ENCODE data around the gene PGP.
"Not testable (repeated sequence)": the region's sequence is repeated elsewhere in the genome, so short reads cannot be mapped to it uniquely, and the experiment has no call there.

PGP gene

DNA sequence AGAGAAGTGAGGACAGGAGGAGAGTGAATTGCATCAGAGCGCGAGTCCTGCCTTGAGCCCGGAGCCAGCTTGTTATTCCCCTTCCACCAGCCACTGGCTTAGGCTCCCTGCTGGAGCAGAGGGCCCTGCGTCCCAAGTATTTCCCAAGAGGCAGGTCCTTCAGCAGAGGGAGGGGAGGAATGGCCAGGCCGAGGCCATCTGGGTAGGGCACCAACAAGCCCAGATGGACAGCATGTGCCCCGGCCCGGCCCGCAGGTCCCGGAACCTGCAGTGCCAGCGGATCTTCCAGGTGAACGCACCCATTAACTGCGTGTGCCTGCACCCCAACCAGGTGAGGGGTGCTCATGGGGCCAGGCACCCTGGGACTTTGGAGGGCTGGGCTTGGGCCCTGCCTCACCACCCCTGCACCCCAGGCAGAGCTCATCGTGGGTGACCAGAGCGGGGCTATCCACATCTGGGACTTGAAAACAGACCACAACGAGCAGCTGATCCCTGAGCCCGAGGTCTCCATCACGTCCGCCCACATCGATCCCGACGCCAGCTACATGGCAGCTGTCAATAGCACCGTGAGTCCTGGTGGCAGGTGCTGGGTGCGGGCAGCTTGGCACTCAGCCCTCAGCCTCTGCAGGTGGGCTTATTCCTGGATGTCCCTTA, 7.7 kb downstream of the PGP start:
- no peaks in the 10 kb centered on the region for H3K9me3 Mint-ChIP-seq
- no peak overlapping the region for H3K27ac Mint-ChIP-seq
- H3K36me3 Mint-ChIP-seq (ENCODE audit: insufficient read depth): peaks cover 24% of the 10 kb centered on the region
- no peak for DNase-seq
- peaks cover 21 to 25% of the 10 kb centered on the region in 2 donors for H3K4me1 Mint-ChIP-seq (ENCODE audit: low read depth in 2 of 2)
- H3K4me3 Mint-ChIP-seq: peak overlapping the region; percentile 71 to 81
- no peaks in the 10 kb centered on the region for H3K27me3 Mint-ChIP-seq
- ATAC-seq (replicated peaks): no peak

DNA sequence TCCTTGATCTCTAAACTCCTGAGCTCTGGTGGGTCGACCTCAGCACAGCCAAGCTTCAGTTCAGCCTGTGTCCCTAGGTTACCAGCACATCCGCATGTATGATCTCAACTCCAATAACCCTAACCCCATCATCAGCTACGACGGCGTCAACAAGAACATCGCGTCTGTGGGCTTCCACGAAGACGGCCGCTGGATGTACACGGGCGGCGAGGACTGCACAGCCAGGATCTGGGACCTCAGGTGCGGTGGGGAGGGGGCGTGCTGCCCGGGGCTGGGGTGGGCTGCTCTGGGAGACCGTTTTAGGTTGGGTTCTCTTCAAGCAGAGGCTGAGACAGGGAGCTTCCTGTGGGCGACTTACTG, 8.2 kb downstream of the PGP start:
- H3K4me1 Mint-ChIP-seq (ENCODE audit: low read depth in 2 of 2): peaks cover 18 to 22% of the 10 kb centered on the region in 2 donors
- peak overlapping the region; percentile 71 to 81 for H3K4me3 Mint-ChIP-seq
- no peaks in the 10 kb centered on the region for H3K27me3 Mint-ChIP-seq
- no peaks in the 10 kb centered on the region for H3K9me3 Mint-ChIP-seq
- peaks cover 24% of the 10 kb centered on the region for H3K36me3 Mint-ChIP-seq (ENCODE audit: insufficient read depth)
- ATAC-seq (replicated peaks) (no peak), DNase-seq (no peak)
- H3K27ac Mint-ChIP-seq: peak overlapping the region in 1 of 2 donors; percentile 90

DNA sequence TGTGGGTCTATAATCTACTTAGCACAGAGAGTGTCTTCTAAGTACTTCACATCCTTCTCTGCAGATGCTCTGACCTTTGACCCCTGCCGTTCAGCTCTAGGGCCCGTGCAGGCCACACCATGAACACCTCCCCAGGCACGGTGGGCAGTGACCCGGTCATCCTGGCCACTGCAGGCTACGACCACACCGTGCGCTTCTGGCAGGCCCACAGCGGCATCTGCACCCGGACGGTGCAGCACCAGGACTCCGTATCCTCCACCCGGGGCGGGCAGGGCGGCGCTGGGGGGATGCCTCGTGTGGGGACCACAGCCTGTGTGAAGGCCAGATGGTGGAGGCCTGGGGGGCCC, 8.7 kb downstream of the PGP start:
- ATAC-seq (replicated peaks) (no peak), DNase-seq (no peak)
- Mint-ChIP-seq H3K4me1 (ENCODE audit: low read depth in 2 of 2) (peaks cover 18 to 22% of the 10 kb centered on the region in 2 donors), H3K9me3 (no peaks in the 10 kb centered on the region), H3K27ac (peak overlapping the region in 1 of 2 donors; percentile 90), H3K4me3 (peak overlapping the region; percentile 71 to 81), H3K27me3 (no peaks in the 10 kb centered on the region), H3K36me3 (ENCODE audit: insufficient read depth) (peaks cover 24% of the 10 kb centered on the region)

DNA sequence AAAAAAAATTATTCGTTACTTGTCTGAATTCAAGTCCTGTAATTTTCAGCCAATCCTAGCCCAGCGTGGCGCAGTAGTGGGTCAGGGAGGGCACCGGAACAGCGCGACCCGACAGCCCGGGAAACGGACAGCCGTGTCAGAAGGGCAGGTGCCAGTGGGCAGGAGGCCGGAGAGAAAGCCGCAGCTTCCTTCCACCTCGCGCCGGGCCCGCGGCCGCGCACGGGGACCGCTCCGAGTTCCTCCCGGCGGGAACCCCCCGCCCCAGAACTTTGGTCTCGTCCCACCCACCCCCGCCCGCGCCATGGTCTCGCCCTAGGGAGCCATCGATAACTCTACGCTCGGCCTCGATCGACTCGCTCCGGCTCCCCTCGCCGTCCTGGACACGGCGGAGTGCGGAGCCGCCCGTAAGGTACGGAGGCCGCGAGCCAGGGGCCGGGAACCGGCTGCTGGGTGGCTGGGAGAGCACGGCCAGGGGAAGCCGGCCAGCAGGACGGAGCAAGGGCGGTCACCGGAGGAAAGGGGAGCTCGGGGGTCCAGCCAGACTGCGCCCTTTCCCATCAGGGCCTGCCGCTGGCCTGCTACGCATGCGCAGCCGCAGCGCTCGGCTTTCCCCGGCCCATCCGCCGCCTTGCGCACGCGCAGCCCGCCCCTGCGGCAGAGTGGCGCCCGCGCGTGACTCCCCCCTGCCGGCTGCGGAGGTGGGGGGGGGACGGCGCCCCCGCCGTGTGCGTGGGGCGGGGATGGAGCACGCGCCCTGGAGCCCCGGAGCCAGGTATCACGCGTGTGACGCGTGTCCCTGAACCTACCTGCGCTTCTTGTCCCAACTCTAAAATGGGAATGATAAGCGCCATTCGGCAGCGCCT, 9.3 kb downstream of the PGP start, which contains the start of gene MLST8:
Gene MLST8 (plus strand): TSS at position 351 of the 863 bp plus-strand sequence. CDS start 632 bp downstream, outside the sequence.
- Mint-ChIP-seq H3K4me3 (peak within 1 kb of the TSS; percentile 71 to 81), H3K9me3 (no peaks in the 10 kb centered on the region), H3K27ac (peak within 1 kb of the TSS; percentile 85 to 90), H3K36me3 (ENCODE audit: insufficient read depth) (peaks cover 19% of the 10 kb centered on the region), H3K4me1 (ENCODE audit: low read depth in 2 of 2) (peaks cover 18 to 22% of the 10 kb centered on the region in 2 donors), H3K27me3 (peaks cover under 1 to 3% of the 10 kb centered on the region in 2 donors)
- DNase-seq (peak; percentile 91 to 94 (median 93)), ATAC-seq (replicated peaks) (peak; percentile 86)

DNA sequence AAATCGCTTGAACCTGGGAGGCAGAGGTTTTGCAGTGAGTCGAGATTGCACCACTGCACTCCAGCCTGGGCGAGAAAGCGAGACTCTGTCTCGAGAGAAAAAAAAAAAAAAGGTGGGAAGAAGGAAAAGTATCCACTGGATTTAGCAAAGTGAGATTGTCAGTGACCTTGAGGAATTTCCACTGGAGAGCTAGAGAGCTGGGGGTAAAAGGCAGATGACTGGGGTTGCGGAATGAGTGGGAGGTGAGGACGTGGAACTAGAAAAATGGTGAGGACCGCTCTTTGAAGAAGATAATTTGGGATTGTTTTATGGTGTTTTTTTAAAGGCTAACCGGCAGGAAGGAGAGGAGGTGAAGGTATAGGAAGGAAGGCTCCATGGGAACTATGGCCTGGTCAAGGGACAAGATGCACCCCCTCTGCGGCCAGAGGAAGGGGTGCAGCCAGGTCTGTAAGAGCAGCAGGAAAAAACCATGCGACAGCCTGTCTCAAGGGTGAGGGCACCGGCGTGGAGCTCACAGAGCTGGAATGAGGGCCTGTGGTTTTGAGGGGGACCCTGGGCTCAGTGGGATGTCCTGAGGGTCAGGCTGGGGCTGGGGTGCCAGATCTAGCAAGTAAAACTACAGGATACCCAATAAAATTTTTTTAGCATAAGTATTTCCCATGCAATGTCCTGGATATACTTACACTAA, 10.1 kb downstream of the PGP start:
- Mint-ChIP-seq H3K36me3 (ENCODE audit: insufficient read depth) (peaks cover 17% of the 10 kb centered on the region), H3K27ac (peak overlapping the region; percentile 85 to 90), H3K4me3 (peak overlapping the region; percentile 71 to 81), H3K9me3 (no peaks in the 10 kb centered on the region), H3K27me3 (peaks cover 6 to 10% of the 10 kb centered on the region in 2 donors), H3K4me1 (ENCODE audit: low read depth in 2 of 2) (peaks cover 18 to 22% of the 10 kb centered on the region in 2 donors)
- ATAC-seq (replicated peaks): no peak
- DNase-seq: no peak

DNA sequence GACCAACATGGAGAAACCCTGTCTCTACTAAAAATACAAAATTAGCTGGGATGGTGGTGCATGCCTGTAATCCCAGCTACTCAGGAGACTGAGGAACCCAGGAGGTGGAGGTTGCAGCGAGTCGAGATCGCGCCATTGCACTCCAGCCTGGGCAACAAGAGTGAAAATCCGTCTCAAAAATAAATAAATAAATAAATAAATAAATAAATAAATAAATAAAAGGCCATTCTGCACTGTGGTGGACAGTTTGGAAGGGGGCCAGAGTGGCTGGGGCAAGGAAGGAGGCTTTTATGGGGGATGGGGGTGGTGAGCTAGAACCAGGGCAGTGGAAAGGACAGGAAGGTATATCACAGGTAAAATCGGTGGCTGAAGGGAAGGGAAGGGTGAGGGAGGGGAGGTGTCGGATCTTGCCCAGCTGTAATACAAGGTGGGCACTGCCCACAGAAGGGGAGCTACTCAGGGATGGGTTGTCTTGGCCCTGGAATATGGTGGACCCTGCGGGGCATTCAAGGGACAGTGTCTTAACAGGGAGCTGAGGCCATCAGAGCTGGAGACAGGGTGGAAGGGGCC, 11.4 kb downstream of the PGP start:
- ATAC-seq (replicated peaks); DNase-seq; H3K27ac Mint-ChIP-seq; H3K9me3 Mint-ChIP-seq: not testable (repeated sequence)
- H3K4me1 Mint-ChIP-seq (ENCODE audit: low read depth in 2 of 2): peaks cover 18 to 22% of the 10 kb centered on the region in 2 donors
- H3K4me3 Mint-ChIP-seq: peak overlapping the region; percentile 71 to 81
- H3K27me3 Mint-ChIP-seq: peaks cover 16 to 21% of the 10 kb centered on the region in 2 donors
- H3K36me3 Mint-ChIP-seq (ENCODE audit: insufficient read depth): peaks cover 11% of the 10 kb centered on the region

DNA sequence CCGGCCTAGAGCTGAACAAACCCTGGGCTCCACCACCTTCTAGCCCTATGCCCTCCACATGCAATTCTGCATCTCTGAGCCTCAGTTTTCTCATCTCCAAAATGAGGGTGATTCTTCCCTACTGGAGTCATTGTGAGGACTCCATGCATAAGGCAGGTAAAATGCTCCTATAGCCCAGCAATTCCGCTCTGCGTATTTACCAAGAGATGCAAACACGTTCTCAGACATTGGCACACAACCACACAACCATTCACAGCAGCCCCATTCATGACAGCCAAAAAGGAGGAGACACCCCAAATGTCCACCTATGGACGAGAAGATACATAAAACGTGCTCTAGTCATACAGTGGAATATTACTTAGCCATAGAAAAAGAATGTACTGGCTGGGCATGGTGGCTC, 14.3 kb downstream of the PGP start:
- H3K9me3 Mint-ChIP-seq: no peaks in the 10 kb centered on the region
- peaks cover 5% of the 10 kb centered on the region for H3K36me3 Mint-ChIP-seq (ENCODE audit: insufficient read depth)
- H3K27me3 Mint-ChIP-seq: peaks cover 26 to 36% of the 10 kb centered on the region in 2 donors
- ATAC-seq (replicated peaks) (no peak), DNase-seq (no peak)
- H3K4me3 Mint-ChIP-seq: no peak overlapping the region
- peaks cover 7 to 11% of the 10 kb centered on the region in 2 donors for H3K4me1 Mint-ChIP-seq (ENCODE audit: low read depth in 2 of 2)
- H3K27ac Mint-ChIP-seq: no peak overlapping the region

DNA sequence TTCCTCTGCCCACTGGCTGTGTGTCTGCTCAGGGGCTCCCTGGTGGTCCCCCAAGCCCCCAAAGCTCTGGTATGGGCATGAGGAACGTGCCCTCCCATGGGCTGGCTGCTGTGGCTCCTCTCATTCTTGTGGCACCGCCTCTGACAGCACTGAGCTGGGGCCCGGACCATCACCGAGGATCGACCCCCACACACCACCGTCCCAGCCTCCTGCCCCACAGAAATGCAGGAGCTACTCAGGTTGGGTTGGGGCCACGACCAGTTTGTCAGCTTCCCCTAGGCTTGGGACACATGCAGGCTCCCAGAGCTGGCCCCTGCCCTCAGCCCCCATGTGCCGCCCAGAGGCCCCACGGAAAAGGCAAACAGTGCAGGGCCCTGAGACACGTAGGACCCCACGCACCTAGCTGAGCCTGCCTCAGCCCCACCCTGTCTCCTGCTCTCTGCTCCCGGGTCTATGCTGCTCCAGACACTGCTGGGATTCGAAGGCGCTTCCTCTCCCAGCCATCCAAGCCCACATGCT, 15.0 kb downstream of the PGP start:
- Mint-ChIP-seq H3K36me3 (ENCODE audit: insufficient read depth) (peaks cover 3% of the 10 kb centered on the region), H3K4me1 (ENCODE audit: low read depth in 2 of 2) (peaks cover 8 to 15% of the 10 kb centered on the region in 2 donors), H3K27me3 (peaks cover 33 to 42% of the 10 kb centered on the region in 2 donors), H3K27ac (no peak overlapping the region), H3K4me3 (no peak overlapping the region), H3K9me3 (no peaks in the 10 kb centered on the region)
- ATAC-seq (replicated peaks) (no peak), DNase-seq (no peak)

DNA sequence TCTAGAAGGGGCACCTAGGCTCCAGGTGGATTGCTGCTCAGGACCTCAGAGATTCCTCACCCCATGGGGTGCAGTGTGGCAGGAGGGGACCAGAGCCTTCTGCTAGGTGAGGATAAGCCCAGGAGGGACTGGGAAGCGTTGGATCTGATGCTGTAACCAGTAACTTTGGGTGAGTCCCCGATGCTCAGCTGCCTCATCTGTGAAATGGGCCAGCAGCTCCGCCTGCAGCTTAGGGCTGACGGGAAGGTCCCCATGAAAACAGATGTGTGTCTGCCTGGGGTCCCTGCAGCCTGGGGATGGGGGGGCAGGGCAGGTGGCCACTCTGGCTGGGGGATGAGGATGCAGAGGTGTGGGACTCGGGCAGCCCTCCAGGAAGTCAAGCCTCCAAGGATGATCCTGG, 15.5 kb downstream of the PGP start:
- DNase-seq (no peak), ATAC-seq (replicated peaks) (no peak)
- H3K36me3 Mint-ChIP-seq (ENCODE audit: insufficient read depth): peaks cover 3% of the 10 kb centered on the region
- H3K9me3 Mint-ChIP-seq: no peaks in the 10 kb centered on the region
- no peak overlapping the region for H3K27ac Mint-ChIP-seq
- H3K4me1 Mint-ChIP-seq (ENCODE audit: low read depth in 2 of 2): peaks cover 2 to 11% of the 10 kb centered on the region in 2 donors
- H3K4me3 Mint-ChIP-seq: no peak overlapping the region
- H3K27me3 Mint-ChIP-seq: peaks cover 33 to 48% of the 10 kb centered on the region in 2 donors

DNA sequence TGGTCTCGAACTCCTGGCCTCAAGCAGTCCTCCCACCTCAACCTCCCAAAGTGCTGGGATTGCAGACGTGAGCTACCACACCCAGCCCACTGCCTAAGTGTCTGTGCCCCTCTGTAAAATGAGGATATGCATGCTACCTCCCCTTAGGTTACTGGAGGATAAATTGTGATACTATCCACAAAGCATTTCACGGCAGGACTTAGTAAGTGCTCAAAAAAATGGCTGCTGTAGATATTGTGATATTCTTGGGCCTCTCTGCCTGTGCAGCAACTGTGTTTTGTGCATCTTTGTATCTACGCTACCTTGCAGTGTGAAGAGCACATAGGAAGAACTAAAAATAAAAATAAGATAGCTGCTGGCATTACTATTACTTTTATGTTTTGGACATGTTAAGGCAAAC, 16.4 kb downstream of the PGP start:
- H3K4me3 Mint-ChIP-seq: peak overlapping the region in 1 of 2 donors; percentile 73
- H3K27me3 Mint-ChIP-seq: peaks cover 33 to 50% of the 10 kb centered on the region in 2 donors
- H3K36me3 Mint-ChIP-seq (ENCODE audit: insufficient read depth): peaks cover 3% of the 10 kb centered on the region
- ATAC-seq (replicated peaks) (no peak), DNase-seq (no peak)
- H3K27ac Mint-ChIP-seq: no peak overlapping the region
- H3K4me1 Mint-ChIP-seq (ENCODE audit: low read depth in 2 of 2): peaks cover 2 to 5% of the 10 kb centered on the region in 2 donors
- H3K9me3 Mint-ChIP-seq: no peaks in the 10 kb centered on the region

DNA sequence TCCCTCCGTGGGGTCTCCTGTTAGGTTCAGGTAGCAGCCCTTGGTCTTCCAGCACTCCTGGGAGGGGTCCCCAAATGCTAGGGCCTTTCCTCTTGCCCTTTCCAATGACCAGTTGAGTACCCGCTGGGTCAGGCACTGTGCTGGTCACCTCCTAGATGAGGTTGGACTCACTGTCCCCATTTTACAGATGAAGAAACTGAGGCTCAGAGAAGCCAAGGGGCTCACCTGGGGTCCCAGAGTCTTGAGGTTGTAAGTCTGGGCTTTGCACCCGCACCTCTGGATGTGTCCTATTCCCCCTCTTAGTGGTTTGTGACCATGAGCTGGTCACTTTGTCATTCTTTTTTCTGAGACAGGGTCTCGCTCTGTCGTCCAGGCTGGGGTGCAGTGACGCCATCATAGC, 16.9 kb downstream of the PGP start:
- Mint-ChIP-seq H3K4me1 (ENCODE audit: low read depth in 2 of 2) (peaks cover 2 to 5% of the 10 kb centered on the region in 2 donors), H3K4me3 (peak overlapping the region in 1 of 2 donors; percentile 73), H3K27ac (no peak overlapping the region), H3K36me3 (ENCODE audit: insufficient read depth) (peaks cover 3% of the 10 kb centered on the region), H3K9me3 (no peaks in the 10 kb centered on the region), H3K27me3 (peaks cover 33 to 50% of the 10 kb centered on the region in 2 donors)
- ATAC-seq (replicated peaks): no peak
- DNase-seq: no peak

DNA sequence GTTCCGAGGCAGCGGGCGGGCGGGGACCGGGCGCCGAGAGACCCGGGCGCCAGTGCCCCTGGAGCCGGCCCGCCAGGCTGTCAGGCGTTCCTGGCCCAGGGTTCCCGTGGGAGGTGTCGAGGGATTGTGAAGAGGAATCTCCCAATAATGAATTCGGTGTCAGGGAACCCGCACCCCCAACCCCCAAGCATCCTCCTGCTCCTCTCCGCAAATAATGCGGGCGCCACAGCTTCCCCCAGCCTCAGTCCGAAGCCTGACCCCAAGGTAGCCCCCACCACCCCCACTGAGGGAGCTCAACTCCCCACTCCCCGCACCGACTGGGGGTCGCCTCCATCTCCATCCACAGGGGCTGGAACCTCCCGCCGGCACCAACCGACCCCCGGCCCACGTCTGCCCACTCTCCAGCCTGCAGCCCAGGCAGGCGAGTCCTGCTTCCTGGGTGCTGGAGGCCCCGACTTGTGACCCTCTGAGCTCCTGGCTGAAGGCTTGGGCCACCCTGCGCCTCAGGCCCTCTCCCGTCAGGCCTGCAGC, 17.6 kb downstream of the PGP start:
- H3K9me3 Mint-ChIP-seq: no peaks in the 10 kb centered on the region
- DNase-seq (no peak), ATAC-seq (replicated peaks) (no peak)
- peak overlapping the region; percentile 73 to 74 for H3K4me3 Mint-ChIP-seq
- no peaks in the 10 kb centered on the region for H3K36me3 Mint-ChIP-seq (ENCODE audit: insufficient read depth)
- H3K4me1 Mint-ChIP-seq (ENCODE audit: low read depth in 2 of 2): peaks cover 2 to 5% of the 10 kb centered on the region in 2 donors
- peaks cover 33 to 50% of the 10 kb centered on the region in 2 donors for H3K27me3 Mint-ChIP-seq
- no peak overlapping the region for H3K27ac Mint-ChIP-seq
